AG09309 (cell line): ENCODE measurements around the gene SMARCA1.
"Not testable (repeated sequence)": the region's sequence is repeated elsewhere in the genome, so short reads cannot be mapped to it uniquely, and the experiment has no call there.

ENCODE experiments used
- DNase-seq: peaks from one replicate; pipeline ENCODE4 v3.0.0-alpha.2; 2010; ENCODE audit warnings: low read depth
- H3K4me3 ChIP-seq: 2 replicates; pipeline ENCODE4 v1.5.1; 2011; ENCODE audit warnings: mild to moderate bottlenecking, low read depth, low read length, moderate library complexity; ENCODE audit not compliant: control insufficient read depth
- TF ChIP-seq, protein P1 (sequence below): IDR thresholded peaks from 2 replicates; pipeline ENCODE4 v1.5.1; 2011; ENCODE audit warnings: mild to moderate bottlenecking, low read depth, low read length, inconsistent platforms; ENCODE audit not compliant: insufficient read depth, control insufficient read depth; ENCODE audit errors: missing control alignments

The SMARCA1 gene, protein sequence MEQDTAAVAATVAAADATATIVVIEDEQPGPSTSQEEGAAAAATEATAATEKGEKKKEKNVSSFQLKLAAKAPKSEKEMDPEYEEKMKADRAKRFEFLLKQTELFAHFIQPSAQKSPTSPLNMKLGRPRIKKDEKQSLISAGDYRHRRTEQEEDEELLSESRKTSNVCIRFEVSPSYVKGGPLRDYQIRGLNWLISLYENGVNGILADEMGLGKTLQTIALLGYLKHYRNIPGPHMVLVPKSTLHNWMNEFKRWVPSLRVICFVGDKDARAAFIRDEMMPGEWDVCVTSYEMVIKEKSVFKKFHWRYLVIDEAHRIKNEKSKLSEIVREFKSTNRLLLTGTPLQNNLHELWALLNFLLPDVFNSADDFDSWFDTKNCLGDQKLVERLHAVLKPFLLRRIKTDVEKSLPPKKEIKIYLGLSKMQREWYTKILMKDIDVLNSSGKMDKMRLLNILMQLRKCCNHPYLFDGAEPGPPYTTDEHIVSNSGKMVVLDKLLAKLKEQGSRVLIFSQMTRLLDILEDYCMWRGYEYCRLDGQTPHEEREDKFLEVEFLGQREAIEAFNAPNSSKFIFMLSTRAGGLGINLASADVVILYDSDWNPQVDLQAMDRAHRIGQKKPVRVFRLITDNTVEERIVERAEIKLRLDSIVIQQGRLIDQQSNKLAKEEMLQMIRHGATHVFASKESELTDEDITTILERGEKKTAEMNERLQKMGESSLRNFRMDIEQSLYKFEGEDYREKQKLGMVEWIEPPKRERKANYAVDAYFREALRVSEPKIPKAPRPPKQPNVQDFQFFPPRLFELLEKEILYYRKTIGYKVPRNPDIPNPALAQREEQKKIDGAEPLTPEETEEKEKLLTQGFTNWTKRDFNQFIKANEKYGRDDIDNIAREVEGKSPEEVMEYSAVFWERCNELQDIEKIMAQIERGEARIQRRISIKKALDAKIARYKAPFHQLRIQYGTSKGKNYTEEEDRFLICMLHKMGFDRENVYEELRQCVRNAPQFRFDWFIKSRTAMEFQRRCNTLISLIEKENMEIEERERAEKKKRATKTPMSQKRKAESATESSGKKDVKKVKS

DNA sequence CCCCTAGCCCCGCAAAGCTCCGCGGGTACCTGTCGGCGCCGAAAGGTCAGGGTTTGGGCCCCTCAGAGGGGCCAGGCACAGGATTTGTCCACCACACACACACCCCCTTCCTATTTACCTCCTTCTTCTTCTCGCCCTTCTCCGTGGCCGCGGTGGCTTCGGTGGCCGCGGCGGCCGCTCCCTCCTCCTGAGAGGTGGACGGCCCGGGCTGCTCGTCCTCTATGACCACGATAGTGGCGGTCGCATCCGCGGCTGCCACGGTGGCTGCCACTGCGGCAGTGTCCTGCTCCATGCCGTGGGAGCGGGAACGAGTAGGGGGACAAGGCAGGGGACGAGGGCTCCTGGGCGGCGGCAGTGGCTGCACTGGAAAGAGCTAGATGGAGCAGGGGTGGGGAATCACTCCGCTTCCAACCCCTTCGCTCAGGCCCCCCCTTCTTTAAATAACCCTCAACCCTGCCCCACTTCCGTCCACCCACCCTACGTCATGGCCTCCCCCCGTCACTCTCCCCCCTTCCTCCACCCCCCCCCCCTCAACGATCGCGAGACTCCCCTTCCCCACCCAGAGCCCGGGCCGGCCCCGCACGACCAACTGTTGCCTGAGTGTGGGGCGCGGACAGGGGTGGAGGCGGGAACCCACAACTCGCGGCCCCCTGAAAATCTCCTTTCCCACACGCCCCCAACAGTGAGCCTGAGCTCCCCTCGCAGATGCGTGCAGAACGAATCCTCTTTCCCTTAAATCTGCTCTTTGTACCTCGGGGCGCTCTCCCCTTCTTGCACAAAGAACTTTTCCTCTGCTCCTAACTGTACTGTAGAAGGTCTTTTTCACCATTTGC, at the start of gene SMARCA1:
Gene SMARCA1 (minus strand): TSS at position 412 of the 833 bp plus-strand sequence. CDS start 120 bp downstream, at position 292.
- TF ChIP-seq, protein P1, sequence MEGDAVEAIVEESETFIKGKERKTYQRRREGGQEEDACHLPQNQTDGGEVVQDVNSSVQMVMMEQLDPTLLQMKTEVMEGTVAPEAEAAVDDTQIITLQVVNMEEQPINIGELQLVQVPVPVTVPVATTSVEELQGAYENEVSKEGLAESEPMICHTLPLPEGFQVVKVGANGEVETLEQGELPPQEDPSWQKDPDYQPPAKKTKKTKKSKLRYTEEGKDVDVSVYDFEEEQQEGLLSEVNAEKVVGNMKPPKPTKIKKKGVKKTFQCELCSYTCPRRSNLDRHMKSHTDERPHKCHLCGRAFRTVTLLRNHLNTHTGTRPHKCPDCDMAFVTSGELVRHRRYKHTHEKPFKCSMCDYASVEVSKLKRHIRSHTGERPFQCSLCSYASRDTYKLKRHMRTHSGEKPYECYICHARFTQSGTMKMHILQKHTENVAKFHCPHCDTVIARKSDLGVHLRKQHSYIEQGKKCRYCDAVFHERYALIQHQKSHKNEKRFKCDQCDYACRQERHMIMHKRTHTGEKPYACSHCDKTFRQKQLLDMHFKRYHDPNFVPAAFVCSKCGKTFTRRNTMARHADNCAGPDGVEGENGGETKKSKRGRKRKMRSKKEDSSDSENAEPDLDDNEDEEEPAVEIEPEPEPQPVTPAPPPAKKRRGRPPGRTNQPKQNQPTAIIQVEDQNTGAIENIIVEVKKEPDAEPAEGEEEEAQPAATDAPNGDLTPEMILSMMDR = no peak
- DNase-seq = no peak

DNA sequence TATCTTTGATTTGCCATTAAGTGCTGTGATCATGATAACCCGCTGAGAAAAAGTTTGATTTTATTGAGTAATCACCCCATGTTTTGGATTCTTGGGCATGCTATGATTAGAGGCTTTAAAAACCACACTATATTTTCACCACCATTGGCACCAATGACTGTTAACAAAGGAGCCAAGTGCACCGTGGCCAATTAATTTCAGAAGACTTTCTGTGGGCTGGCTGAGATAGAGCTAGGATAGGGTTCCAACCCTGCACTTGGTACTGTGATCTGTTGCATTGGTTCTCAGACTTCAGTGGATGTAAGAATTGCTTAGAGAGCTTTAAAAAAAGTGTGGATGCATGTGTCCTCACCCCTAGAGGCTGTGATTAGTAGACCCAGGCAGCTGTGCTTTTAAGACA, 49.1 kb upstream of the SMARCA1 start:
- TF ChIP-seq, protein P1 = no peak
- no peak overlapping the region for H3K4me3 ChIP-seq
- no peak for DNase-seq

More for the DNA sequence above, at the start of gene SMARCA1:
- H3K4me3 ChIP-seq = peak within 1 kb of the TSS; percentile 87

DNA sequence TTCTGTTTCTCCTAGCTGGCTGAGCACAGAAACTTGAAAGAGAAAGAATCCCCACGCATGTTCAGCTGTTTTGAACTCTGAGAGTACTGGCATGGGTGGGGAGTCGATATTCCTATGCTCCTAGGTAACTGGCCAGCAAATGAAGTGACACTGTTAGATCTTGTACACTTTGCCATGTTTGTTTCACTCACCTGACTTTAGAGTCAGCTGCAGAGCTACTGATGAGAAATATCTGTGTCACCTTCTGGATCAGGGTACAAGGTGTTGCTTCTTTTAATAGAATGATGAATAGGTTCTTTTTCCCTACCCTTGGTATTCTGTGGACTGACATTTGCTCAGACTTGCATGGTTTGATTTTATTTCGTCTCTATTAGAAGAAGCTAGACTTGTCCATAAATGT, 45.1 kb upstream of the SMARCA1 start:
- TF ChIP-seq, protein P1 = no peak
- no peak overlapping the region for H3K4me3 ChIP-seq
- no peak for DNase-seq

DNA sequence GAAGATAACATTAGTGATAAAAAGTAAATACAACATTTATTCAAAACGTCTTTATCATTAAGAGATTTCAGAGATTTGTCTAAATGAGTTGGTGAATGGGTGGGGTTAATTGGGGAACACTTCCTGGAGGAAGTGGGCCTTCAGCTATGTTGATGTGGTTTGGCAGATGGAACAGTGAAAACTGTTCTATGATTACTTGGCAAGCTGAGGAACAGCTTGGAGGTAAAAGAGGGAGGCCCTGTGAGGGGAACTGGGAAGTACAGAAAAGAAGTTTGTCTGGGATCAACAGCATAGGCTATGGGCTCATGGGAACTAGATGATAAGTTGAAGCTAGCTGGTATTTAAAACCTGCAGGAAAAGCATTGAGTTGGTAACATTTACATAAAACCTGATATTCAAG, 42.8 kb upstream of the SMARCA1 start:
- TF ChIP-seq, protein P1 = no peak
- H3K4me3 ChIP-seq = no peak overlapping the region
- DNase-seq = no peak

DNA sequence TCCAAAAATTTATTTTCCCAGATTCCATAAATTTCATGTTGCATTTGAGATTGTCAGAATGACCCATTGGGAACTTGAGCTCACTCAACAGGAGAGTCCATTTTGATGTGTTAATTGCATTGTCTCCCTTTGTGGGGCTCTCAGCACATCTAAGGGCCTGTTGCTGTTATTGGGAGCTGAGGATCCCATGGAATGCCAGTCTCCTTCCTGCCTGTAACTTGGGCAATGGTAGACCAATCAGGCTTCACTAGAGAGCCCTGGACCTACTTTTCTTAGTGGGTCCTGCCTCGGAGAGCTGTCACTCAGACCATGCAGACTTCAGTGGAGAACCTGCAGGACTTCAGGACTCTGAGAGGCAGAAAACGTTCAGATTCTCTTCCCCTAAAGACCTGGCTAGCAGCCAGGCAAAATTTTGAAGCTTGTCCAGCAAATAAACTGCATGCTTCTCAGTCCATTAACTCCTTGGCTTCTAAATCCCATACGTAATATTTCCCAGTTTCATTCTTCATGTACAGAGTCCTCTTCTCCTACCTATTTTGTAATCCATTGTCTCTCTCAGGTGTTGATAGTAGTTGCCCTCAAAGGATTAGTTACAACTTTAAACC, 41.9 kb upstream of the SMARCA1 start:
- TF ChIP-seq, protein P1 = no peak
- H3K4me3 ChIP-seq = no peak overlapping the region
- DNase-seq = no peak

DNA sequence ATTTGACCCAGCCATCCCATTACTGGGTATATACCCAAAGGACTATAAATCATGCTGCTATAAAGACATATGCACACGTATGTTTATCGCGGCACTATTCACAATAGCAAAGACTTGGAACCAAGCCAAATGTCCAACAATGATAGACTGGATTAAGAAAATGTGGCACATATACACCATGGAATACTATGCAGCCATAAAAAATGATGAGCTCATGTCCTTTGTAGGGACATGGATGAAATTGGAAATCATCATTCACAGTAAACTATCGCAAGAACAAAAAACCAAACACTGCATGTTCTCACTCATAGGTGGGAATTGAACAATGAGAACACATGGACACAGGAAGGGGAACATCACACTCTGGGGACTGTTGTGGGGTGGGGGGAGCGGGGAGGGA, 41.1 kb upstream of the SMARCA1 start:
- not testable (repeated sequence) for DNase-seq, H3K4me3 ChIP-seq
